H9 (cell line): ENCODE results near the gene AFAP1. TPM values are rescaled to one million over a fixed set of nuclear protein-coding genes. Genes with fewer than 3 reads are reported as not detected.

Experiments used
- DNase-seq: peaks from one replicate; pipeline ENCODE4 v3.0.0-alpha.2; 2017
- H2AFZ ChIP-seq: one replicate; pipeline ENCODE4 v1.6.1; 2013; ENCODE audit warnings: mild to moderate bottlenecking, low read length, control low read depth, moderate library complexity
- H2AK5ac ChIP-seq: 2 replicates; pipeline ENCODE4 v1.6.1; 2013; ENCODE audit warnings: low read length, control low read depth, mixed read lengths; ENCODE audit not compliant: insufficient read length
- H2BK120ac ChIP-seq: one replicate; pipeline ENCODE4 v1.6.1; 2013; ENCODE audit warnings: low read depth, mild to moderate bottlenecking, low read length, control low read depth, inconsistent platforms; ENCODE audit not compliant: poor library complexity, severe bottlenecking
- H2BK12ac ChIP-seq: 2 replicates; pipeline ENCODE4 v1.6.1; 2013; ENCODE audit warnings: low read length, control low read depth, mixed read lengths, low read depth; ENCODE audit not compliant: insufficient read length
- H2BK15ac ChIP-seq: 2 replicates; pipeline ENCODE4 v1.6.1; 2013; ENCODE audit warnings: low read depth, low read length, control low read depth
- H2BK20ac ChIP-seq: one replicate; pipeline ENCODE4 v1.6.1; 2013; ENCODE audit warnings: low read depth, mild to moderate bottlenecking, low read length, control low read depth, inconsistent platforms; ENCODE audit not compliant: poor library complexity, severe bottlenecking
- H2BK5ac ChIP-seq: 2 replicates; pipeline ENCODE4 v1.6.1; 2013; ENCODE audit warnings: low read length, control low read depth, mixed read lengths; ENCODE audit not compliant: insufficient read length
- H3K14ac ChIP-seq: 2 replicates; pipeline ENCODE4 v1.6.1; 2013; ENCODE audit warnings: low read length, control low read depth; ENCODE audit not compliant: insufficient read depth
- H3K18ac ChIP-seq: 2 replicates; pipeline ENCODE4 v1.6.1; 2013; ENCODE audit warnings: low read depth, mild to moderate bottlenecking, mixed read lengths, low read length, control low read depth; ENCODE audit not compliant: insufficient read length
- H3K23ac ChIP-seq: 2 replicates; pipeline ENCODE4 v1.6.1; 2013; ENCODE audit warnings: low read length, control low read depth, mixed read lengths, low read depth; ENCODE audit not compliant: insufficient read length
- H3K23me2 ChIP-seq: 2 replicates; pipeline ENCODE4 v1.6.1; 2013; ENCODE audit warnings: low read depth, mild to moderate bottlenecking, mixed read lengths, low read length, control low read depth; ENCODE audit not compliant: insufficient read length, poor library complexity, severe bottlenecking
- H3K27ac ChIP-seq: 2 replicates; pipeline ENCODE4 v1.5.1; 2013; ENCODE audit warnings: low read length, control low read depth, mixed read lengths, low read depth; ENCODE audit not compliant: insufficient read length
- H3K27me3 ChIP-seq: 2 replicates; pipeline ENCODE4 v1.6.1; 2013; ENCODE audit warnings: low read length, control low read depth, inconsistent platforms; ENCODE audit not compliant: insufficient read depth
- H3K4ac ChIP-seq: 2 replicates; pipeline ENCODE4 v1.6.1; 2013; ENCODE audit warnings: low read depth, mild to moderate bottlenecking, control low read depth, inconsistent platforms, low read length, moderate library complexity
- H3K4me1 ChIP-seq: 2 replicates; pipeline ENCODE4 v1.6.1; 2013; ENCODE audit warnings: low read length, control low read depth, inconsistent platforms; ENCODE audit not compliant: insufficient read depth
- H3K4me2 ChIP-seq: 2 replicates; pipeline ENCODE4 v1.6.1; 2013; ENCODE audit warnings: low read length, control low read depth, mixed read lengths; ENCODE audit not compliant: insufficient read length, insufficient read depth
- H3K56ac ChIP-seq: 2 replicates; pipeline ENCODE4 v1.6.1; 2013; ENCODE audit warnings: low read depth, mild to moderate bottlenecking, mixed read lengths, low read length, control low read depth; ENCODE audit not compliant: insufficient read length
- H3K79me1 ChIP-seq: 2 replicates; pipeline ENCODE4 v1.6.1; 2013; ENCODE audit warnings: low read depth, mild to moderate bottlenecking, moderate library complexity, low read length, control low read depth, inconsistent platforms; ENCODE audit not compliant: insufficient read depth, poor library complexity, severe bottlenecking
- H3K79me2 ChIP-seq: 2 replicates; pipeline ENCODE4 v1.6.1; 2013; ENCODE audit warnings: low read length, control low read depth, inconsistent platforms; ENCODE audit not compliant: insufficient read depth
- H3K9ac ChIP-seq: 2 replicates; pipeline ENCODE4 v1.6.1; 2013; ENCODE audit warnings: low read length, control low read depth, mixed read lengths; ENCODE audit not compliant: insufficient read length; ENCODE audit errors: extremely low read depth
- H3K9me3 ChIP-seq: one replicate; pipeline ENCODE4 v1.6.1; 2013; ENCODE audit warnings: low read depth, low read length, inconsistent platforms; ENCODE audit not compliant: control insufficient read depth
- H3T11ph ChIP-seq: one replicate; pipeline ENCODE4 v1.6.1; 2013; ENCODE audit warnings: mild to moderate bottlenecking, low read length, control low read depth, inconsistent platforms
- H4K20me1 ChIP-seq: one replicate; pipeline ENCODE4 v1.6.1; 2013; ENCODE audit not compliant: control insufficient read depth, insufficient read length, insufficient read depth
- H4K5ac ChIP-seq: 2 replicates; pipeline ENCODE4 v1.6.1; 2013; ENCODE audit warnings: low read depth, mild to moderate bottlenecking, mixed read lengths, low read length, control low read depth; ENCODE audit not compliant: insufficient read length
- H4K8ac ChIP-seq: replicated peaks from 2 replicates; pipeline ENCODE4 v1.6.1; 2013; ENCODE audit warnings: low read length, control low read depth, mixed read lengths, low read depth; ENCODE audit not compliant: insufficient read length
- H4K91ac ChIP-seq: 2 replicates; pipeline ENCODE4 v1.6.1; 2013; ENCODE audit warnings: low read depth, mild to moderate bottlenecking, moderate library complexity, mixed read lengths, low read length, control low read depth; ENCODE audit not compliant: insufficient read length
- H3K27ac Mint-ChIP-seq, 3 experiments: 2 replicates in 2 of 3; 3 replicates in 1 of 3; pipeline ENCODE4 v1.8.0; 2020 to 2021; ENCODE audit warnings: mixed read lengths in 3 of 3, mild to moderate bottlenecking in 1 of 3, moderate library complexity in 1 of 3
- H3K27me3 Mint-ChIP-seq: 2 replicates; pipeline ENCODE4 v1.8.0; 2021; ENCODE audit warnings: low read depth, mild to moderate bottlenecking, moderate library complexity, mixed read lengths
- H3K36me3 Mint-ChIP-seq, 3 experiments: 2 replicates in 2 of 3; 3 replicates in 1 of 3; pipeline ENCODE4 v1.8.0; 2020 to 2021; ENCODE audit warnings: low read depth in 3 of 3, mixed read lengths in 3 of 3; ENCODE audit not compliant: insufficient read depth in 1 of 3
- H3K4me1 Mint-ChIP-seq, 2 experiments: 2 replicates each; pipeline ENCODE4 v1.8.0; 2020; ENCODE audit warnings: mixed read lengths in 2 of 2
- H3K4me3 Mint-ChIP-seq, 2 experiments: 2 replicates in 1 of 2; 3 replicates in 1 of 2; pipeline ENCODE4 v1.8.0; 2020 to 2021; ENCODE audit warnings: mild to moderate bottlenecking in 2 of 2, mixed read lengths in 2 of 2, moderate library complexity in 1 of 2
- H3K9me3 Mint-ChIP-seq, 2 experiments: 2 replicates in 1 of 2; 3 replicates in 1 of 2; pipeline ENCODE4 v1.8.0; 2020; ENCODE audit warnings: mild to moderate bottlenecking in 2 of 2, mixed read lengths in 2 of 2, moderate library complexity in 1 of 2
- CTCF ChIP-seq: fragments of 200-600 bp; sonication (generic); conservative IDR thresholded peaks from 3 replicates; pipeline ENCODE4 v1.8.0; 2021; ENCODE audit warnings: antibody characterized with exemption, mild to moderate bottlenecking
- WGBS: extraction: QIAGEN DNeasy Blood & Tissue Kit; methylation state at CpG from one replicate; pipeline ENCODE4 v1.1.7; 2013; ENCODE audit warnings: missing lambda C conversion rate, low lambda C conversion rate, mixed read lengths; ENCODE audit not compliant: insufficient read length; ENCODE audit errors: extremely low coverage; 5-methylcytosine and 5-hydroxymethylcytosine counted together
- total RNA-seq: library from RNA; stranded (reverse); gene quantifications from 2 replicates; pipeline ENCODE4 v1.2.1, GENCODE V29; 2021

AFAP1 gene
- total RNA-seq, 1 experiment from 2014 or later = 6.5 TPM

DNA sequence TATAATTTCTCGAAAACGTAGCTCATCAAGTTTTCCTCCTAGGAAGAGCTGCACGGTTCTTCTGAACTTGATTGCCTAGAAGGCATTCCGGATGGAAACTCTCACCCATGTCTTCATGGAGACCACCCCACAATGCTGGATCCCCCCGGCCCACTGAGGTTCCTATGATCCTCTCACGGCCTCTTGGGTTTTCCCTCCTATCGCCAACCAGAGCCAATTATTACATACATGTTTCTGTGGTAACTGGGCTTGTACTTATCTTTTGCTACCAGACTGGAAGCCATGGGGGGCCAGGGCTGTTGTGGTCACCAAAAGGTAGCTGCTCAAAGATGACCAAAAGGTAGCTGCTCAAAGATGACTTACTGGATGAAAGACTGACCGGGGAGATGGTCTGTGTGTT is 131.5 kb downstream of the AFAP1 start:
- Histone ChIP-seq H3K27me3 (no peaks in the 10 kb centered on the region), H3K18ac (no peak overlapping the region), H2BK12ac (no peak overlapping the region), H2BK15ac (no peak overlapping the region), H4K91ac (no peak overlapping the region), H3T11ph (no peak overlapping the region), H3K27ac (no peak overlapping the region), H3K4me1 (peaks cover 4% of the 10 kb centered on the region), H4K8ac (no peak overlapping the region), H2BK120ac (no peak overlapping the region), H3K4me2 (no peak overlapping the region), H4K5ac (no peak overlapping the region), H2AFZ (no peak overlapping the region), H3K79me2 (no peaks in the 10 kb centered on the region), H2BK5ac (no peak overlapping the region), H2AK5ac (no peak overlapping the region), H3K23ac (no peak overlapping the region), H3K79me1 (no peaks in the 10 kb centered on the region), H4K20me1 (no peaks in the 10 kb centered on the region), H3K56ac (no peak overlapping the region), H3K14ac (no peak overlapping the region), H3K9ac (no peak overlapping the region), H3K4ac (no peak overlapping the region), H3K9me3 (no peaks in the 10 kb centered on the region), H3K23me2 (no peaks in the 10 kb centered on the region), H2BK20ac (no peak overlapping the region)
- H3K4me3 Mint-ChIP-seq = no peak overlapping the region
- peaks cover 2% of the 10 kb centered on the region for H3K27me3 Mint-ChIP-seq
- H3K9me3 Mint-ChIP-seq = no peaks in the 10 kb centered on the region
- no peak for TF ChIP-seq CTCF
- peaks cover 7 to 15% (median 8%) of the 10 kb centered on the region in 3 experiments; a peak in 6 of 7 replicates for H3K36me3 Mint-ChIP-seq
- DNase-seq = no peak
- WGBS = no CpG with 5 or more reads among the region's 8 CpGs
- H3K27ac Mint-ChIP-seq = no peak overlapping the region
- peaks cover 47 to 65% of the 10 kb centered on the region in 2 experiments for H3K4me1 Mint-ChIP-seq
